ENCODE results near the gene RALGAPB.

GRCh38 chr20:38424401-38424800, 48.2 kb upstream of the RALGAPB start:
- no peak for TF ChIP-seq CTCF (optimal IDR thresholded peaks at IDR 0.05 in 1 of 3, IDR thresholded peaks at IDR 0.05 in 1 of 3, conservative IDR thresholded peaks at IDR 0.05 in 1 of 3; ENCODE audit: extremely low read depth in 1 of 3, insufficient read depth in 2 of 3, low read length in 3 of 3)
- no peak for TF ChIP-seq EZH2 (IDR thresholded peaks at IDR 0.05; ENCODE audit: low read length)

Measured in keratinocyte (primary cell).